Endothelial cell of umbilical vein (primary cell): ENCODE data around the gene DTD1. TPM values are rescaled to one million over a fixed set of nuclear protein-coding genes. Genes with fewer than 3 reads are reported as not detected.

Source experiments
- BruUV-seq: library from RNA; stranded (reverse); fragments of 400-500 nt; replicated peaks from 2 replicates; lab custom pipeline; 2021; lab: Mats Ljungman, UMichigan
- CTCF ChIA-PET: fragments of 300-600, 350-600 bp; sonication (Branson Sonifier 250); formaldehyde crosslinking; loops from one replicate; lab custom pipeline; 2021; ENCODE audit warnings: antibody characterized with exemption, inconsistent platforms; lab: Charles Lee
- POLR2A ChIA-PET: fragments of 300-600, 350-600 bp; sonication (Branson Sonifier 250); formaldehyde crosslinking; loops from one replicate; lab custom pipeline; 2021; ENCODE audit warnings: antibody characterized with exemption, inconsistent platforms; lab: Charles Lee
- DNase-seq: peaks from one replicate; pipeline ENCODE4 v3.0.0-alpha.2; 2011; ENCODE audit warnings: low read depth, low spot score
- FAIRE-seq: peaks from 2 replicates; lab custom pipeline; 2011; peaks lifted over from hg19 to GRCh38; lab: Jason Lieb, UNC
- H2AFZ ChIP-seq: 2 replicates; pipeline ENCODE4 v1.6.0; 2012; ENCODE audit warnings: low read depth, low read length, control low read depth, inconsistent platforms
- H3K27ac ChIP-seq: 2 replicates; pipeline ENCODE4 v1.5.1; 2011; ENCODE audit warnings: low read depth, mild to moderate bottlenecking, control low read depth, low read length, moderate library complexity; ENCODE audit not compliant: insufficient read depth
- H3K27me3 ChIP-seq, 2 experiments: 2 replicates each; pipeline versions ENCODE4 v1.6.0 to v1.6.1; 2011; ENCODE audit warnings: low read length in 2 of 2, mixed read lengths in 1 of 2; ENCODE audit not compliant: control insufficient read depth in 2 of 2, insufficient read depth in 2 of 2
- H3K36me3 ChIP-seq, 2 experiments: 2 replicates in 1 of 2; 3 replicates in 1 of 2; pipeline ENCODE4 v1.5.1; 2011; ENCODE audit warnings: low read length in 2 of 2, mild to moderate bottlenecking in 1 of 2, moderate library complexity in 1 of 2; ENCODE audit not compliant: control insufficient read depth in 2 of 2, insufficient read depth in 2 of 2; ENCODE audit errors: extremely low read depth in 1 of 2
- H3K4me1 ChIP-seq: 3 replicates; pipeline ENCODE4 v1.5.1; 2011; ENCODE audit warnings: mild to moderate bottlenecking, low read length; ENCODE audit not compliant: control insufficient read depth, insufficient read depth; ENCODE audit errors: extremely low read depth
- H3K4me2 ChIP-seq: 2 replicates; pipeline ENCODE4 v1.6.1; 2011; ENCODE audit warnings: low read length, control low read depth, mixed read lengths; ENCODE audit not compliant: insufficient read depth
- H3K4me3 ChIP-seq, 3 experiments: fragments of 200-600 bp in 1 of 3; sonication (generic), shearing (Covaris generic) in 1 of 3; replicated peaks in 1 of 3; 2 replicates each; pipeline ENCODE4 v1.5.1; 2011 to 2016; ENCODE audit warnings: control low read depth in 3 of 3, low read length in 3 of 3, mild to moderate bottlenecking in 2 of 3, inconsistent platforms in 1 of 3, low read depth in 1 of 3, moderate library complexity in 1 of 3; ENCODE audit not compliant: insufficient read depth in 1 of 3
- H3K79me2 ChIP-seq: 2 replicates; pipeline ENCODE4 v1.6.0; 2012; ENCODE audit warnings: low read length, inconsistent platforms; ENCODE audit not compliant: control insufficient read depth, insufficient read depth
- H3K9ac ChIP-seq: replicated peaks from 2 replicates; pipeline ENCODE3; 2011; ENCODE audit warnings: low read length, control low read depth; ENCODE audit not compliant: insufficient read depth; ENCODE audit errors: extremely low read depth
- H3K9me1 ChIP-seq: replicated peaks from 3 replicates; pipeline ENCODE4 v1.6.0; 2011; ENCODE audit warnings: mild to moderate bottlenecking, low read length; ENCODE audit not compliant: control insufficient read depth, insufficient read depth; ENCODE audit errors: extremely low read depth
- H3K9me3 ChIP-seq: replicated peaks from 2 replicates; pipeline ENCODE4 v1.5.1; 2012; ENCODE audit warnings: low read length, inconsistent platforms; ENCODE audit not compliant: control insufficient read depth, insufficient read depth
- H4K20me1 ChIP-seq: replicated peaks from 2 replicates; pipeline ENCODE3; 2011; ENCODE audit warnings: mild to moderate bottlenecking, low read length; ENCODE audit not compliant: control insufficient read depth, insufficient read depth; ENCODE audit errors: extremely low read depth
- CTCF ChIP-seq, 2 donors: IDR thresholded peaks; 1 replicate in 1 of 2; 2 replicates in 1 of 2; pipeline ENCODE4 v1.5.1; 2011; ENCODE audit warnings: low read length in 2 of 2, mild to moderate bottlenecking in 2 of 2, moderate library complexity in 2 of 2, control low read depth in 1 of 2, inconsistent platforms in 1 of 2, low read depth in 1 of 2; ENCODE audit not compliant: insufficient read depth in 1 of 2; ENCODE audit errors: extremely low read depth in 1 of 2
- EZH2 ChIP-seq: IDR thresholded peaks from 2 replicates; pipeline ENCODE4 v1.6.1; 2012; ENCODE audit warnings: borderline replicate concordance, low read depth, mild to moderate bottlenecking, moderate library complexity, low read length, inconsistent platforms; ENCODE audit not compliant: severe bottlenecking
- FOS ChIP-seq: IDR thresholded peaks from 2 replicates; pipeline ENCODE4 v1.6.1; 2011; ENCODE audit warnings: mild to moderate bottlenecking, low read length, moderate library complexity, borderline replicate concordance; ENCODE audit not compliant: insufficient read depth
- GATA2 ChIP-seq: IDR thresholded peaks from 2 replicates; pipeline ENCODE4 v1.7.0; 2011; ENCODE audit warnings: low read depth, mild to moderate bottlenecking, moderate library complexity, mixed read lengths, low read length; ENCODE audit not compliant: insufficient read length, insufficient read depth
- JUN ChIP-seq: IDR thresholded peaks from 2 replicates; pipeline ENCODE4 v1.6.1; 2011; ENCODE audit warnings: borderline replicate concordance, low read depth; ENCODE audit not compliant: insufficient read length, insufficient read depth
- MYC ChIP-seq: IDR thresholded peaks from one replicate; pipeline ENCODE4 v1.6.1; 2011; ENCODE audit warnings: mild to moderate bottlenecking, low read depth, low read length
- POLR2A ChIP-seq: IDR thresholded peaks from 2 replicates; pipeline ENCODE4 v1.6.1; 2012; ENCODE audit warnings: low read depth, mild to moderate bottlenecking, control low read depth, low read length
- POLR2AphosphoS5 ChIP-seq: IDR thresholded peaks from 2 replicates; pipeline ENCODE4 v1.6.1; 2012; ENCODE audit warnings: low read depth, mild to moderate bottlenecking, control low read depth, low read length, moderate library complexity; ENCODE audit not compliant: insufficient read depth
- dilution Hi-C: fragments of 300-500 bp; cut with MboI; formaldehyde crosslinking; loops from one replicate; pipeline ENCODE4 v1.15.0; 2019; ENCODE audit warnings: low sequenced_read_pairs; ENCODE audit not compliant: extremely low pct_ligation_motif_present
- intact Hi-C: fragments of 100-400 bp; cut with micrococcal nuclease; formaldehyde crosslinking; loops from one replicate; pipeline ENCODE4 v1.10.0; 2022
- polyA plus RNA-seq, 4 experiments: library from polyadenylated mRNA; depleted of rRNA in 3 of 4; stranded (reverse) in 3 of 4; unstranded in 1 of 4; fragments of >200 nt; gene quantifications; 2 replicates each; pipeline versions ENCODE4 v1.2.1 to v1.2.3, GENCODE V29; 2011 to 2012; ENCODE audit warnings: missing spikeins in 1 of 4
- total RNA-seq: library from RNA; stranded (reverse); gene quantifications from 2 replicates; pipeline ENCODE4 v1.2.3, GENCODE V29; 2021
- TF ChIP-seq, protein P1 (sequence below): IDR thresholded peaks from 2 replicates; pipeline ENCODE4 v1.6.1; 2011; ENCODE audit not compliant: insufficient read depth, insufficient read length

Gene DTD1
- total and polyA plus RNA-seq, 2 donors (not counting 3 experiments of a cell fraction or from before 2014, with no cell fraction given): 48.2 to 50.8 TPM

- DNase-seq (no peak), FAIRE-seq (no peak)
- TF ChIP-seq EZH2 (no peak), JUN (no peak), MYC (no peak), GATA2 (no peak), CTCF (IDR thresholded peaks at IDR 0.05; ENCODE audit: extremely low read depth in 1 of 2, insufficient read depth in 1 of 2, low read depth in 1 of 2, low read length in 2 of 2) (no peak), POLR2AphosphoS5 (no peak), FOS (no peak), POLR2A (no peak)
- TF ChIP-seq, protein P1, sequence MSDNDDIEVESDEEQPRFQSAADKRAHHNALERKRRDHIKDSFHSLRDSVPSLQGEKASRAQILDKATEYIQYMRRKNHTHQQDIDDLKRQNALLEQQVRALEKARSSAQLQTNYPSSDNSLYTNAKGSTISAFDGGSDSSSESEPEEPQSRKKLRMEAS: no peak
- H3K27ac ChIP-seq: no peak overlapping the region
- intact Hi-C loops: no loop called here
- H3K9me1 ChIP-seq: no peaks in the 10 kb centered on the region
- dilution Hi-C loops: no loop called here
- H3K36me3 ChIP-seq: no peaks in the 10 kb centered on the region
- no peak overlapping the region for H3K4me3 ChIP-seq
- no peak overlapping the region for H3K9ac ChIP-seq
- no peak overlapping the region for H2AFZ ChIP-seq
- H3K79me2 ChIP-seq: no peaks in the 10 kb centered on the region
- BruUV-seq: no TSS peak
- H3K9me3 ChIP-seq: no peaks in the 10 kb centered on the region
- H3K4me1 ChIP-seq: peaks cover 3% of the 10 kb centered on the region
- ChIA-PET CTCF (no interaction called here), POLR2A (no interaction called here)
- H3K27me3 ChIP-seq: peaks cover 2 to 7% of the 10 kb centered on the region in 2 experiments
- no peaks in the 10 kb centered on the region for H4K20me1 ChIP-seq
- no peak overlapping the region for H3K4me2 ChIP-seq
These were observed 7.8 kb upstream of the DTD1 start for GRCh38 chr20:18580012-18580411.
